H9 (cell line): ENCODE data around the gene TSPAN9. TPM values are rescaled to one million over a fixed set of nuclear protein-coding genes. Genes with fewer than 3 reads are reported as not detected.

ENCODE experiments used
- DNase-seq: peaks from one replicate; pipeline ENCODE4 v3.0.0-alpha.2; 2017
- H2AFZ ChIP-seq: one replicate; pipeline ENCODE4 v1.6.1; 2013; ENCODE audit warnings: mild to moderate bottlenecking, low read length, control low read depth, moderate library complexity
- H2AK5ac ChIP-seq: 2 replicates; pipeline ENCODE4 v1.6.1; 2013; ENCODE audit warnings: low read length, control low read depth, mixed read lengths; ENCODE audit not compliant: insufficient read length
- H2BK120ac ChIP-seq: one replicate; pipeline ENCODE4 v1.6.1; 2013; ENCODE audit warnings: low read depth, mild to moderate bottlenecking, low read length, control low read depth, inconsistent platforms; ENCODE audit not compliant: poor library complexity, severe bottlenecking
- H2BK12ac ChIP-seq: 2 replicates; pipeline ENCODE4 v1.6.1; 2013; ENCODE audit warnings: low read length, control low read depth, mixed read lengths, low read depth; ENCODE audit not compliant: insufficient read length
- H2BK15ac ChIP-seq: 2 replicates; pipeline ENCODE4 v1.6.1; 2013; ENCODE audit warnings: low read depth, low read length, control low read depth
- H2BK20ac ChIP-seq: one replicate; pipeline ENCODE4 v1.6.1; 2013; ENCODE audit warnings: low read depth, mild to moderate bottlenecking, low read length, control low read depth, inconsistent platforms; ENCODE audit not compliant: poor library complexity, severe bottlenecking
- H2BK5ac ChIP-seq: 2 replicates; pipeline ENCODE4 v1.6.1; 2013; ENCODE audit warnings: low read length, control low read depth, mixed read lengths; ENCODE audit not compliant: insufficient read length
- H3K14ac ChIP-seq: 2 replicates; pipeline ENCODE4 v1.6.1; 2013; ENCODE audit warnings: low read length, control low read depth; ENCODE audit not compliant: insufficient read depth
- H3K18ac ChIP-seq: 2 replicates; pipeline ENCODE4 v1.6.1; 2013; ENCODE audit warnings: low read depth, mild to moderate bottlenecking, mixed read lengths, low read length, control low read depth; ENCODE audit not compliant: insufficient read length
- H3K23ac ChIP-seq: 2 replicates; pipeline ENCODE4 v1.6.1; 2013; ENCODE audit warnings: low read length, control low read depth, mixed read lengths, low read depth; ENCODE audit not compliant: insufficient read length
- H3K23me2 ChIP-seq: 2 replicates; pipeline ENCODE4 v1.6.1; 2013; ENCODE audit warnings: low read depth, mild to moderate bottlenecking, mixed read lengths, low read length, control low read depth; ENCODE audit not compliant: insufficient read length, poor library complexity, severe bottlenecking
- H3K27ac ChIP-seq: 2 replicates; pipeline ENCODE4 v1.5.1; 2013; ENCODE audit warnings: low read length, control low read depth, mixed read lengths, low read depth; ENCODE audit not compliant: insufficient read length
- H3K27me3 ChIP-seq: 2 replicates; pipeline ENCODE4 v1.6.1; 2013; ENCODE audit warnings: low read length, control low read depth, inconsistent platforms; ENCODE audit not compliant: insufficient read depth
- H3K4ac ChIP-seq: 2 replicates; pipeline ENCODE4 v1.6.1; 2013; ENCODE audit warnings: low read depth, mild to moderate bottlenecking, control low read depth, inconsistent platforms, low read length, moderate library complexity
- H3K4me1 ChIP-seq: 2 replicates; pipeline ENCODE4 v1.6.1; 2013; ENCODE audit warnings: low read length, control low read depth, inconsistent platforms; ENCODE audit not compliant: insufficient read depth
- H3K4me2 ChIP-seq: 2 replicates; pipeline ENCODE4 v1.6.1; 2013; ENCODE audit warnings: low read length, control low read depth, mixed read lengths; ENCODE audit not compliant: insufficient read length, insufficient read depth
- H3K56ac ChIP-seq: 2 replicates; pipeline ENCODE4 v1.6.1; 2013; ENCODE audit warnings: low read depth, mild to moderate bottlenecking, mixed read lengths, low read length, control low read depth; ENCODE audit not compliant: insufficient read length
- H3K79me1 ChIP-seq: 2 replicates; pipeline ENCODE4 v1.6.1; 2013; ENCODE audit warnings: low read depth, mild to moderate bottlenecking, moderate library complexity, low read length, control low read depth, inconsistent platforms; ENCODE audit not compliant: insufficient read depth, poor library complexity, severe bottlenecking
- H3K79me2 ChIP-seq: 2 replicates; pipeline ENCODE4 v1.6.1; 2013; ENCODE audit warnings: low read length, control low read depth, inconsistent platforms; ENCODE audit not compliant: insufficient read depth
- H3K9ac ChIP-seq: 2 replicates; pipeline ENCODE4 v1.6.1; 2013; ENCODE audit warnings: low read length, control low read depth, mixed read lengths; ENCODE audit not compliant: insufficient read length; ENCODE audit errors: extremely low read depth
- H3K9me3 ChIP-seq: one replicate; pipeline ENCODE4 v1.6.1; 2013; ENCODE audit warnings: low read depth, low read length, inconsistent platforms; ENCODE audit not compliant: control insufficient read depth
- H3T11ph ChIP-seq: one replicate; pipeline ENCODE4 v1.6.1; 2013; ENCODE audit warnings: mild to moderate bottlenecking, low read length, control low read depth, inconsistent platforms
- H4K20me1 ChIP-seq: one replicate; pipeline ENCODE4 v1.6.1; 2013; ENCODE audit not compliant: control insufficient read depth, insufficient read length, insufficient read depth
- H4K5ac ChIP-seq: 2 replicates; pipeline ENCODE4 v1.6.1; 2013; ENCODE audit warnings: low read depth, mild to moderate bottlenecking, mixed read lengths, low read length, control low read depth; ENCODE audit not compliant: insufficient read length
- H4K8ac ChIP-seq: replicated peaks from 2 replicates; pipeline ENCODE4 v1.6.1; 2013; ENCODE audit warnings: low read length, control low read depth, mixed read lengths, low read depth; ENCODE audit not compliant: insufficient read length
- H4K91ac ChIP-seq: 2 replicates; pipeline ENCODE4 v1.6.1; 2013; ENCODE audit warnings: low read depth, mild to moderate bottlenecking, moderate library complexity, mixed read lengths, low read length, control low read depth; ENCODE audit not compliant: insufficient read length
- H3K27ac Mint-ChIP-seq, 3 experiments: 2 replicates in 2 of 3; 3 replicates in 1 of 3; pipeline ENCODE4 v1.8.0; 2020 to 2021; ENCODE audit warnings: mixed read lengths in 3 of 3, mild to moderate bottlenecking in 1 of 3, moderate library complexity in 1 of 3
- H3K27me3 Mint-ChIP-seq: 2 replicates; pipeline ENCODE4 v1.8.0; 2021; ENCODE audit warnings: low read depth, mild to moderate bottlenecking, moderate library complexity, mixed read lengths
- H3K36me3 Mint-ChIP-seq, 3 experiments: 2 replicates in 2 of 3; 3 replicates in 1 of 3; pipeline ENCODE4 v1.8.0; 2020 to 2021; ENCODE audit warnings: low read depth in 3 of 3, mixed read lengths in 3 of 3; ENCODE audit not compliant: insufficient read depth in 1 of 3
- H3K4me1 Mint-ChIP-seq, 2 experiments: 2 replicates each; pipeline ENCODE4 v1.8.0; 2020; ENCODE audit warnings: mixed read lengths in 2 of 2
- H3K4me3 Mint-ChIP-seq, 2 experiments: 2 replicates in 1 of 2; 3 replicates in 1 of 2; pipeline ENCODE4 v1.8.0; 2020 to 2021; ENCODE audit warnings: mild to moderate bottlenecking in 2 of 2, mixed read lengths in 2 of 2, moderate library complexity in 1 of 2
- H3K9me3 Mint-ChIP-seq, 2 experiments: 2 replicates in 1 of 2; 3 replicates in 1 of 2; pipeline ENCODE4 v1.8.0; 2020; ENCODE audit warnings: mild to moderate bottlenecking in 2 of 2, mixed read lengths in 2 of 2, moderate library complexity in 1 of 2
- CTCF ChIP-seq: fragments of 200-600 bp; sonication (generic); conservative IDR thresholded peaks from 3 replicates; pipeline ENCODE4 v1.8.0; 2021; ENCODE audit warnings: antibody characterized with exemption, mild to moderate bottlenecking
- WGBS: extraction: QIAGEN DNeasy Blood & Tissue Kit; methylation state at CpG from one replicate; pipeline ENCODE4 v1.1.7; 2013; ENCODE audit warnings: missing lambda C conversion rate, low lambda C conversion rate, mixed read lengths; ENCODE audit not compliant: insufficient read length; ENCODE audit errors: extremely low coverage; 5-methylcytosine and 5-hydroxymethylcytosine counted together
- total RNA-seq: library from RNA; stranded (reverse); gene quantifications from 2 replicates; pipeline ENCODE4 v1.2.1, GENCODE V29; 2021

TSPAN9 gene
- total RNA-seq, 1 experiment from 2014 or later: 19.0 TPM

GRCh38 chr12:3028108-3028507, 49.1 kb upstream of the TSPAN9 start:
- Histone ChIP-seq H3K4ac (no peak overlapping the region), H2AK5ac (no peak overlapping the region), H3K4me2 (no peak overlapping the region), H3K79me1 (no peaks in the 10 kb centered on the region), H3K27me3 (no peaks in the 10 kb centered on the region), H4K91ac (no peak overlapping the region), H2BK15ac (no peak overlapping the region), H2AFZ (no peak overlapping the region), H2BK120ac (no peak overlapping the region), H3K79me2 (no peaks in the 10 kb centered on the region), H2BK12ac (no peak overlapping the region), H3T11ph (no peak overlapping the region), H3K56ac (no peak overlapping the region), H2BK5ac (no peak overlapping the region), H2BK20ac (no peak overlapping the region), H3K18ac (no peak overlapping the region), H4K5ac (no peak overlapping the region), H3K9me3 (no peaks in the 10 kb centered on the region), H3K4me1 (no peaks in the 10 kb centered on the region), H3K14ac (no peak overlapping the region), H3K23me2 (no peaks in the 10 kb centered on the region), H4K20me1 (no peaks in the 10 kb centered on the region), H3K23ac (no peak overlapping the region), H3K9ac (no peak overlapping the region), H4K8ac (no peak overlapping the region), H3K27ac (no peak overlapping the region)
- Mint-ChIP-seq H3K4me3 (no peak overlapping the region), H3K36me3 (peaks cover 15 to 83% (median 64%) of the 10 kb centered on the region in 3 experiments; a peak in 6 of 7 replicates), H3K4me1 (0 out of 4 replicates have a peak, but pooled peaks cover 0 to 3% of the 10 kb centered on the region in 2 experiments), H3K27me3 (no peaks in the 10 kb centered on the region), H3K27ac (no peak overlapping the region), H3K9me3 (no peaks in the 10 kb centered on the region)
- WGBS: no CpG with 5 or more reads among the region's 7 CpGs
- DNase-seq: no peak
- no peak for TF ChIP-seq CTCF
